PC-9 (cell line): Measurements from ENCODE around the gene ADAMTS2.

Source experiments
- EZH2 ChIP-seq: fragments of 200-600 bp; sonication (generic); IDR thresholded peaks from 2 replicates; pipeline ENCODE4 v1.8.0; 2017; ENCODE audit warnings: antibody characterized with exemption, low read depth
- TF ChIP-seq, protein P1 (sequence below): fragments of 200-600 bp; sonication (generic); conservative IDR thresholded peaks from 2 replicates; pipeline ENCODE4 v1.6.1; 2017; ENCODE audit warnings: mixed run types, antibody characterized with exemption, mild to moderate bottlenecking, moderate library complexity

DNA sequence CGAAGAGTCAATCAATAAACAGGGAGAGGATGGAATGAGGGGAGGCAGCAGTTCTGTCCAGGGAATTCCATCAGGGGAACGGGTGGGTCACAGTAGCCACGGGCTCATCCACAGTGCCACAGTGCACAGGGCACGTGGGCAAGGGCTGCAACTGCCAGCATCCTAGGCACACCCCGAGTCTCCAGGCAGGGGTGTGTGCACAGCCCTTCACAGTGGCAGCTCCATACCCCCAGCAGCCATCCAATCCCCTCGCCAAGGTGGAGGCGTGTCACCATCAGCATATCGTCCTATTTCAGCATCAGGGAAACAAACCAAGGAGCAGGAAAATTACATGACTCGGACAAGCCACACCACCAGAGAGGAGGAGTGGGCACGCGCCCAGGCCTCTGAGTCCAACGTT is 133.6 kb downstream of the ADAMTS2 start:
- TF ChIP-seq, protein P1, sequence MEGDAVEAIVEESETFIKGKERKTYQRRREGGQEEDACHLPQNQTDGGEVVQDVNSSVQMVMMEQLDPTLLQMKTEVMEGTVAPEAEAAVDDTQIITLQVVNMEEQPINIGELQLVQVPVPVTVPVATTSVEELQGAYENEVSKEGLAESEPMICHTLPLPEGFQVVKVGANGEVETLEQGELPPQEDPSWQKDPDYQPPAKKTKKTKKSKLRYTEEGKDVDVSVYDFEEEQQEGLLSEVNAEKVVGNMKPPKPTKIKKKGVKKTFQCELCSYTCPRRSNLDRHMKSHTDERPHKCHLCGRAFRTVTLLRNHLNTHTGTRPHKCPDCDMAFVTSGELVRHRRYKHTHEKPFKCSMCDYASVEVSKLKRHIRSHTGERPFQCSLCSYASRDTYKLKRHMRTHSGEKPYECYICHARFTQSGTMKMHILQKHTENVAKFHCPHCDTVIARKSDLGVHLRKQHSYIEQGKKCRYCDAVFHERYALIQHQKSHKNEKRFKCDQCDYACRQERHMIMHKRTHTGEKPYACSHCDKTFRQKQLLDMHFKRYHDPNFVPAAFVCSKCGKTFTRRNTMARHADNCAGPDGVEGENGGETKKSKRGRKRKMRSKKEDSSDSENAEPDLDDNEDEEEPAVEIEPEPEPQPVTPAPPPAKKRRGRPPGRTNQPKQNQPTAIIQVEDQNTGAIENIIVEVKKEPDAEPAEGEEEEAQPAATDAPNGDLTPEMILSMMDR, result no peak
- no peak for TF ChIP-seq EZH2
